ENCODE measurements around the gene NTSR2.
"Not testable (repeated sequence)": the region's sequence is repeated elsewhere in the genome, so short reads cannot be mapped to it uniquely, and the experiment has no call there.

NTSR2 gene

GRCh38 chr2:11678306-11678960, 8.4 kb upstream of the NTSR2 start:
- no peak for DNase-seq

GRCh38 chr2:11677136-11678055, 7.4 kb upstream of the NTSR2 start:
- DNase-seq, result no peak

GRCh38 chr2:11676640-11677039, 6.6 kb upstream of the NTSR2 start:
- no peak for DNase-seq

- DNase-seq, result no peak
Measured at GRCh38 chr2:11675423-11676112, 5.6 kb upstream of the NTSR2 start.

GRCh38 chr2:11674983-11675382, 5.0 kb upstream of the NTSR2 start:
- DNase-seq, result no peak

GRCh38 chr2:11672407-11672806, 2.4 kb upstream of the NTSR2 start:
- DNase-seq, result no peak

GRCh38 chr2:11667866-11668637, 1.9 kb downstream of the NTSR2 start:
- no peak for DNase-seq

- DNase-seq, result no peak
Measured at GRCh38 chr2:11667194-11667593, 2.8 kb downstream of the NTSR2 start.

- no peak for DNase-seq
Measured at GRCh38 chr2:11665510-11666362, 4.3 kb downstream of the NTSR2 start.

- DNase-seq, result no peak
Measured at GRCh38 chr2:11665028-11665427, 5.0 kb downstream of the NTSR2 start.

- no peak for DNase-seq
Measured at GRCh38 chr2:11663427-11663826, 6.6 kb downstream of the NTSR2 start.

- DNase-seq, result no peak
Measured at GRCh38 chr2:11662882-11663281, 7.1 kb downstream of the NTSR2 start.

GRCh38 chr2:11661891-11662435, 8.0 kb downstream of the NTSR2 start:
- no peak for DNase-seq

GRCh38 chr2:11660396-11660795, 9.6 kb downstream of the NTSR2 start:
- DNase-seq, result not testable (repeated sequence)

- DNase-seq, result no peak
Measured at GRCh38 chr2:11659851-11660250, 10.1 kb downstream of the NTSR2 start.

GRCh38 chr2:11659115-11659475, 10.9 kb downstream of the NTSR2 start:
- no peak for DNase-seq

- no peak for DNase-seq
Measured at GRCh38 chr2:11658208-11659114, 11.5 kb downstream of the NTSR2 start.

- DNase-seq, result no peak
Measured at GRCh38 chr2:11657646-11658045, 12.3 kb downstream of the NTSR2 start.

- DNase-seq, result no peak
Measured at GRCh38 chr2:11657195-11657594, 12.8 kb downstream of the NTSR2 start.

- DNase-seq, result no peak
Measured at GRCh38 chr2:11656671-11657101, 13.3 kb downstream of the NTSR2 start.

Data from central memory CD4-positive, alpha-beta T cell (primary cell).